Activated T-helper 17 cell treated with anti-CD3 and anti-CD28 coated beads, Interleukin-2, amount 50 U/mL, for 72 hours (primary cell): ENCODE data around the gene APOF. TPM values are rescaled to one million over a fixed set of nuclear protein-coding genes. Genes with fewer than 3 reads are reported as not detected.
"Not testable (repeated sequence)": the region's sequence is repeated elsewhere in the genome, so short reads cannot be mapped to it uniquely, and the experiment has no call there.

Source experiments
- ATAC-seq: fragments of 150-1000 bp; cut with Tn5 transposase; replicated peaks from 2 replicates; pipeline ENCODE4 v1.10.0; 2021; ENCODE audit warnings: mild to moderate bottlenecking, moderate library complexity
- H3K27ac Mint-ChIP-seq: one replicate; pipeline ENCODE4 v1.8.0; 2022; ENCODE audit warnings: mixed read lengths
- H3K27me3 Mint-ChIP-seq: one replicate; pipeline ENCODE4 v1.8.0; 2022; ENCODE audit warnings: mixed read lengths
- H3K36me3 Mint-ChIP-seq: one replicate; pipeline ENCODE4 v1.8.0; 2022; ENCODE audit warnings: low read depth, mild to moderate bottlenecking, mixed read lengths
- H3K4me1 Mint-ChIP-seq: one replicate; pipeline ENCODE4 v1.8.0; 2022; ENCODE audit warnings: mixed read lengths
- H3K4me3 Mint-ChIP-seq: one replicate; pipeline ENCODE4 v1.8.0; 2022; ENCODE audit warnings: mild to moderate bottlenecking, mixed read lengths
- H3K9me3 Mint-ChIP-seq: one replicate; pipeline ENCODE4 v1.8.0; 2022; ENCODE audit warnings: mixed read lengths
- total RNA-seq, 2 donors: library from RNA; stranded (reverse); gene quantifications; one replicate each; pipeline ENCODE4 v1.2.3, GENCODE V29; 2022

APOF gene
- total RNA-seq, 2 donors from 2014 or later: not detected

DNA sequence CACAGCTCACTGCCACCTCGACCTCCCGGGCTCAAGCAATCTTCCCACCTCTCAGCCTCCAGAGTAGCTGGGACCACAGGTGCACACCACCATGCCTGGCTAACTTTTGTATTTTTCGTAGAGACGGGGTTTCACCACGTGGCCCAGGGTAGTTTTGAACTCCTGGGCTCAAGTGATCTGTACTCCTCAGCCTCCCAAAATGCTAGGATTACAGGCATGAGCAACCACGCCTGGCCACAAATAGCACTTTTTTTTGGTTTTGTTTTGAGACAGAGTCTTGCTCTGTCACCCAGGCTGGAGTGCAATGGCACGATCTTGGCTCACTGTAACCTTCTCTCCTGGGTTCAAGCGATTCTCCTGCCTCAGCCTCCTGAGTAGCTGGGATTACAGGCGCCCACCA is 15.4 kb downstream of the APOF start:
- H3K36me3 Mint-ChIP-seq: peaks cover 99% of the 10 kb centered on the region
- H3K4me3 Mint-ChIP-seq, H3K4me1 Mint-ChIP-seq, H3K27ac Mint-ChIP-seq, H3K27me3 Mint-ChIP-seq, H3K9me3 Mint-ChIP-seq: not testable (repeated sequence)
- peak; percentile 44 for ATAC-seq

- ATAC-seq: peak; percentile 53
- Mint-ChIP-seq H3K27me3 (no peaks in the 10 kb centered on the region), H3K27ac (peak overlapping the region; percentile 0), H3K9me3 (no peaks in the 10 kb centered on the region), H3K4me3 (no peak overlapping the region), H3K36me3 (peaks cover 98% of the 10 kb centered on the region), H3K4me1 (no peaks in the 10 kb centered on the region)
These were observed 16.0 kb downstream of the APOF start for GRCh38 chr12:56346675-56347074.

GRCh38 chr12:56342290-56342689 is 20.4 kb downstream of the APOF start:
- H3K27me3 Mint-ChIP-seq, ATAC-seq, H3K4me3 Mint-ChIP-seq, H3K9me3 Mint-ChIP-seq: not testable (repeated sequence)
- Mint-ChIP-seq H3K27ac (peak overlapping the region; percentile 31), H3K4me1 (peaks cover 11% of the 10 kb centered on the region), H3K36me3 (peaks cover 86% of the 10 kb centered on the region)

- Mint-ChIP-seq H3K27me3 (no peaks in the 10 kb centered on the region), H3K9me3 (no peaks in the 10 kb centered on the region), H3K4me1 (peaks cover 15% of the 10 kb centered on the region), H3K4me3 (no peak overlapping the region), H3K36me3 (peaks cover 79% of the 10 kb centered on the region), H3K27ac (peak overlapping the region; percentile 25)
- no peak for ATAC-seq
These were observed 21.0 kb downstream of the APOF start for GRCh38 chr12:56341616-56342015.

GRCh38 chr12:56339158-56339422 is 23.6 kb downstream of the APOF start:
- no peaks in the 10 kb centered on the region for H3K9me3 Mint-ChIP-seq
- peak overlapping the region; percentile 92 for H3K4me3 Mint-ChIP-seq
- no peak for ATAC-seq
- H3K36me3 Mint-ChIP-seq: peaks cover 58% of the 10 kb centered on the region
- H3K27me3 Mint-ChIP-seq: no peaks in the 10 kb centered on the region
- peak overlapping the region; percentile 96 for H3K27ac Mint-ChIP-seq
- H3K4me1 Mint-ChIP-seq: peaks cover 18% of the 10 kb centered on the region

GRCh38 chr12:56338308-56339157 is 24.1 kb downstream of the APOF start, which contains the start of gene IL23A:
Gene IL23A, plus strand, starts transcription at chr12:56338884. Its CDS starts 161 bp downstream, at chr12:56339045.
- Mint-ChIP-seq H3K4me3 (peak within 1 kb of the TSS; percentile 92), H3K27ac (peak within 1 kb of the TSS; percentile 96), H3K4me1 (peaks cover 21% of the 10 kb centered on the region), H3K9me3 (no peaks in the 10 kb centered on the region), H3K36me3 (peaks cover 58% of the 10 kb centered on the region), H3K27me3 (no peaks in the 10 kb centered on the region)
- ATAC-seq: peak; percentile 87

GRCh38 chr12:56337753-56338251 is 24.9 kb downstream of the APOF start:
- H3K27ac Mint-ChIP-seq: peak overlapping the region; percentile 96
- no peaks in the 10 kb centered on the region for H3K27me3 Mint-ChIP-seq
- no peaks in the 10 kb centered on the region for H3K9me3 Mint-ChIP-seq
- H3K4me3 Mint-ChIP-seq: peak overlapping the region; percentile 92
- H3K36me3 Mint-ChIP-seq: peaks cover 56% of the 10 kb centered on the region
- ATAC-seq: no peak
- H3K4me1 Mint-ChIP-seq: peaks cover 24% of the 10 kb centered on the region

- Mint-ChIP-seq H3K4me3 (peak overlapping the region; percentile 92), H3K4me1 (peaks cover 24% of the 10 kb centered on the region), H3K9me3 (no peaks in the 10 kb centered on the region), H3K27ac (peak overlapping the region; percentile 61), H3K27me3 (no peaks in the 10 kb centered on the region), H3K36me3 (peaks cover 46% of the 10 kb centered on the region)
- ATAC-seq: no peak
These were observed 26.1 kb downstream of the APOF start for GRCh38 chr12:56336361-56337167.

GRCh38 chr12:56335527-56335926 is 27.1 kb downstream of the APOF start:
- H3K27ac Mint-ChIP-seq, ATAC-seq, H3K27me3 Mint-ChIP-seq, H3K9me3 Mint-ChIP-seq, H3K4me3 Mint-ChIP-seq: not testable (repeated sequence)
- H3K36me3 Mint-ChIP-seq: peaks cover 37% of the 10 kb centered on the region
- peaks cover 29% of the 10 kb centered on the region for H3K4me1 Mint-ChIP-seq

- Mint-ChIP-seq H3K4me1 (peaks cover 27% of the 10 kb centered on the region), H3K4me3 (peak overlapping the region; percentile 94), H3K9me3 (no peaks in the 10 kb centered on the region), H3K36me3 (peaks cover 26% of the 10 kb centered on the region), H3K27me3 (no peaks in the 10 kb centered on the region), H3K27ac (peak overlapping the region; percentile 99)
- no peak for ATAC-seq
These were observed 28.2 kb downstream of the APOF start for GRCh38 chr12:56334490-56334793.

DNA sequence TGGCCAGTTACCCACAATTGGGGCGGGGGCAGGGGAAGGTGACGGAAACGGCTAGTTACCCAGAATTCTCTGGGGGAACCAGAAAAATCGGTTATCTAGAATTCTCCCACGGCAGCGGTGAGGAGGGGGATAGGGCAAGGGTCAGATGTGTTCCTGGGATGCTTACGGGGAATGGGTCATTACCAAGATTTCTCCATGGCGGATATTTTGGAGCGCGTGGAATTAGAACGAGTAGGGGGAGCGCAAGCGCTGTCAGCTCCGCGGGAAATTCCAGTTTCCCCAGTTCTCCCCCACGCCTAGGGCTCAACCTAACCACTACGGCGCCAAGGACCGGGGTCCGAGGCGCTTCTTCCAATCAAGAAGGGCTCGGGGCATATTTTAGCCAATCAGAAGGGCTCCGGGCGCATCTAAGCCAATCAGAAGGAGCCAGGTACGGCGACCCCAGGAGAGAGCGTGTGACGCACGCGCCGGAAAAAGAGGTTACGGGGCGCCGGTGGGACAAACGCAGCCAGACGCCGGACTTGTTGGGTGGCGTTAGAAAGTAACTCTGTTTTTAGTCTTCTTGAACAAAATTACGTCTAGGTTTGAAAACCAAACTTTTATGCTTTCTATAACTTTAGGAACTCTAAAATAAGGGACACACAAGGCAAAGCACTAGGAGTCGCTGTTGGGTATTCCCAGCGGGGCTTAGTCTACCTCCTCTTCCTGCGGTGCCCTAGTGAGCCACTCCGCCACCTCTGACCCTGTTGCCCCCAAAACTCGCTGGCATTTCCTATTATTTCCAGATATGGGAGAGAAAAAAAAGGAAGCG is 28.8 kb downstream of the APOF start, which contains the start of gene PAN2:
TSS of gene PAN2 (minus strand) at position 322 of the 811 bp plus-strand sequence. CDS start 906 bp downstream, outside the sequence.
- peak within 1 kb of the TSS; percentile 94 for H3K4me3 Mint-ChIP-seq
- no peaks in the 10 kb centered on the region for H3K27me3 Mint-ChIP-seq
- H3K4me1 Mint-ChIP-seq: peaks cover 22% of the 10 kb centered on the region
- ATAC-seq: peak; percentile 87
- H3K36me3 Mint-ChIP-seq: peaks cover 20% of the 10 kb centered on the region
- H3K9me3 Mint-ChIP-seq: no peaks in the 10 kb centered on the region
- peak within 1 kb of the TSS; percentile 99 for H3K27ac Mint-ChIP-seq

GRCh38 chr12:56333197-56333678 is 29.4 kb downstream of the APOF start:
- ATAC-seq: peak; percentile 34
- Mint-ChIP-seq H3K4me3 (peak overlapping the region; percentile 94), H3K4me1 (peaks cover 17% of the 10 kb centered on the region), H3K27ac (peak overlapping the region; percentile 99), H3K27me3 (no peaks in the 10 kb centered on the region), H3K36me3 (peaks cover 15% of the 10 kb centered on the region), H3K9me3 (no peaks in the 10 kb centered on the region)

GRCh38 chr12:56332512-56333196 is 30.0 kb downstream of the APOF start:
- peak overlapping the region; percentile 94 for H3K4me3 Mint-ChIP-seq
- H3K9me3 Mint-ChIP-seq: no peaks in the 10 kb centered on the region
- no peak for ATAC-seq
- H3K36me3 Mint-ChIP-seq: peaks cover 16% of the 10 kb centered on the region
- H3K27me3 Mint-ChIP-seq: no peaks in the 10 kb centered on the region
- H3K27ac Mint-ChIP-seq: peak overlapping the region; percentile 99
- peaks cover 17% of the 10 kb centered on the region for H3K4me1 Mint-ChIP-seq
